ENCODE results near the gene EYS.
"Not testable (repeated sequence)": the region's sequence is repeated elsewhere in the genome, so short reads cannot be mapped to it uniquely, and the experiment has no call there.

DNA sequence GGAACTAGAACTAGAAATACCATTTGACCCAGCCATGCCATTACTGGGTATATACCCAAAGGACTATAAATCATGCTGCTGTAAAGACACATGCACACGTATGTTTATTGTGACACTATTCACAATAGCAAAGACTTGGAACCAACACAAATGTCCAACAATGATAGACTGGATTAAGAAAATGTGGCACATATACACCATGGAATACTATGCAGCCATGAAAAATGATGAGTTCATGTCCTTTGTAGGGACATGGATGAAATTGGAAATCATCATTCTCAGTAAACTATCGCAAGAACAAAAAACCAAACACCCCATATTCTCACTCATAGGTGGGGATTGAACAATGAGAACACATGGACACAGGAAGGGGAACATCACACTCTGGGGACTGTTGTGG, 1968.8 kb downstream of the EYS start:
- TF ChIP-seq, protein P1, sequence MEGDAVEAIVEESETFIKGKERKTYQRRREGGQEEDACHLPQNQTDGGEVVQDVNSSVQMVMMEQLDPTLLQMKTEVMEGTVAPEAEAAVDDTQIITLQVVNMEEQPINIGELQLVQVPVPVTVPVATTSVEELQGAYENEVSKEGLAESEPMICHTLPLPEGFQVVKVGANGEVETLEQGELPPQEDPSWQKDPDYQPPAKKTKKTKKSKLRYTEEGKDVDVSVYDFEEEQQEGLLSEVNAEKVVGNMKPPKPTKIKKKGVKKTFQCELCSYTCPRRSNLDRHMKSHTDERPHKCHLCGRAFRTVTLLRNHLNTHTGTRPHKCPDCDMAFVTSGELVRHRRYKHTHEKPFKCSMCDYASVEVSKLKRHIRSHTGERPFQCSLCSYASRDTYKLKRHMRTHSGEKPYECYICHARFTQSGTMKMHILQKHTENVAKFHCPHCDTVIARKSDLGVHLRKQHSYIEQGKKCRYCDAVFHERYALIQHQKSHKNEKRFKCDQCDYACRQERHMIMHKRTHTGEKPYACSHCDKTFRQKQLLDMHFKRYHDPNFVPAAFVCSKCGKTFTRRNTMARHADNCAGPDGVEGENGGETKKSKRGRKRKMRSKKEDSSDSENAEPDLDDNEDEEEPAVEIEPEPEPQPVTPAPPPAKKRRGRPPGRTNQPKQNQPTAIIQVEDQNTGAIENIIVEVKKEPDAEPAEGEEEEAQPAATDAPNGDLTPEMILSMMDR (IDR thresholded peaks at IDR 0.05; ENCODE audit: low read depth, low read length, missing input control): not testable (repeated sequence)
- TF ChIP-seq RAD21 (IDR thresholded peaks at IDR 0.05); JUND (IDR thresholded peaks at IDR 0.05); TAF1 (conservative IDR thresholded peaks at IDR 0.05); SP1 (IDR thresholded peaks at IDR 0.05); YY1 (IDR thresholded peaks at IDR 0.05); HNF4A (conservative IDR thresholded peaks at IDR 0.05): not testable (repeated sequence)
- TF ChIP-seq, protein P2, sequence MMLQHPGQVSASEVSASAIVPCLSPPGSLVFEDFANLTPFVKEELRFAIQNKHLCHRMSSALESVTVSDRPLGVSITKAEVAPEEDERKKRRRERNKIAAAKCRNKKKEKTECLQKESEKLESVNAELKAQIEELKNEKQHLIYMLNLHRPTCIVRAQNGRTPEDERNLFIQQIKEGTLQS (IDR thresholded peaks at IDR 0.05): not testable (repeated sequence)
- TF ChIP-seq, protein P3, sequence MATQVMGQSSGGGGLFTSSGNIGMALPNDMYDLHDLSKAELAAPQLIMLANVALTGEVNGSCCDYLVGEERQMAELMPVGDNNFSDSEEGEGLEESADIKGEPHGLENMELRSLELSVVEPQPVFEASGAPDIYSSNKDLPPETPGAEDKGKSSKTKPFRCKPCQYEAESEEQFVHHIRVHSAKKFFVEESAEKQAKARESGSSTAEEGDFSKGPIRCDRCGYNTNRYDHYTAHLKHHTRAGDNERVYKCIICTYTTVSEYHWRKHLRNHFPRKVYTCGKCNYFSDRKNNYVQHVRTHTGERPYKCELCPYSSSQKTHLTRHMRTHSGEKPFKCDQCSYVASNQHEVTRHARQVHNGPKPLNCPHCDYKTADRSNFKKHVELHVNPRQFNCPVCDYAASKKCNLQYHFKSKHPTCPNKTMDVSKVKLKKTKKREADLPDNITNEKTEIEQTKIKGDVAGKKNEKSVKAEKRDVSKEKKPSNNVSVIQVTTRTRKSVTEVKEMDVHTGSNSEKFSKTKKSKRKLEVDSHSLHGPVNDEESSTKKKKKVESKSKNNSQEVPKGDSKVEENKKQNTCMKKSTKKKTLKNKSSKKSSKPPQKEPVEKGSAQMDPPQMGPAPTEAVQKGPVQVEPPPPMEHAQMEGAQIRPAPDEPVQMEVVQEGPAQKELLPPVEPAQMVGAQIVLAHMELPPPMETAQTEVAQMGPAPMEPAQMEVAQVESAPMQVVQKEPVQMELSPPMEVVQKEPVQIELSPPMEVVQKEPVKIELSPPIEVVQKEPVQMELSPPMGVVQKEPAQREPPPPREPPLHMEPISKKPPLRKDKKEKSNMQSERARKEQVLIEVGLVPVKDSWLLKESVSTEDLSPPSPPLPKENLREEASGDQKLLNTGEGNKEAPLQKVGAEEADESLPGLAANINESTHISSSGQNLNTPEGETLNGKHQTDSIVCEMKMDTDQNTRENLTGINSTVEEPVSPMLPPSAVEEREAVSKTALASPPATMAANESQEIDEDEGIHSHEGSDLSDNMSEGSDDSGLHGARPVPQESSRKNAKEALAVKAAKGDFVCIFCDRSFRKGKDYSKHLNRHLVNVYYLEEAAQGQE (IDR thresholded peaks at IDR 0.05): not testable (repeated sequence)
- TF ChIP-seq, protein P4, sequence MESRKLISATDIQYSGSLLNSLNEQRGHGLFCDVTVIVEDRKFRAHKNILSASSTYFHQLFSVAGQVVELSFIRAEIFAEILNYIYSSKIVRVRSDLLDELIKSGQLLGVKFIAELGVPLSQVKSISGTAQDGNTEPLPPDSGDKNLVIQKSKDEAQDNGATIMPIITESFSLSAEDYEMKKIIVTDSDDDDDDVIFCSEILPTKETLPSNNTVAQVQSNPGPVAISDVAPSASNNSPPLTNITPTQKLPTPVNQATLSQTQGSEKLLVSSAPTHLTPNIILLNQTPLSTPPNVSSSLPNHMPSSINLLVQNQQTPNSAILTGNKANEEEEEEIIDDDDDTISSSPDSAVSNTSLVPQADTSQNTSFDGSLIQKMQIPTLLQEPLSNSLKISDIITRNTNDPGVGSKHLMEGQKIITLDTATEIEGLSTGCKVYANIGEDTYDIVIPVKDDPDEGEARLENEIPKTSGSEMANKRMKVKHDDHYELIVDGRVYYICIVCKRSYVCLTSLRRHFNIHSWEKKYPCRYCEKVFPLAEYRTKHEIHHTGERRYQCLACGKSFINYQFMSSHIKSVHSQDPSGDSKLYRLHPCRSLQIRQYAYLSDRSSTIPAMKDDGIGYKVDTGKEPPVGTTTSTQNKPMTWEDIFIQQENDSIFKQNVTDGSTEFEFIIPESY (IDR thresholded peaks at IDR 0.05): not testable (repeated sequence)
- TF ChIP-seq, protein P5, sequence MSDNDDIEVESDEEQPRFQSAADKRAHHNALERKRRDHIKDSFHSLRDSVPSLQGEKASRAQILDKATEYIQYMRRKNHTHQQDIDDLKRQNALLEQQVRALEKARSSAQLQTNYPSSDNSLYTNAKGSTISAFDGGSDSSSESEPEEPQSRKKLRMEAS (IDR thresholded peaks at IDR 0.05): not testable (repeated sequence)
